Uterus (tissue), 2 donors: ENCODE data around the gene DAD1.

Experiments used
- POLR2A ChIP-seq, 2 donors: fragments of 450-650 bp; IDR thresholded peaks; one replicate each; pipeline ENCODE4 v1.6.1; 2016; ENCODE audit warnings: antibody characterized with exemption in 2 of 2, mild to moderate bottlenecking in 1 of 2, moderate library complexity in 1 of 2
- TF ChIP-seq, protein P1 (sequence below), 4 experiments: fragments of 200-600 bp in 2 of 4; fragments of 450-650 bp in 2 of 4; sonication (generic) in 2 of 4; IDR thresholded peaks; one replicate each; pipeline ENCODE4 v1.5.1; 2016 to 2019; ENCODE audit warnings: antibody characterized with exemption in 4 of 4, mild to moderate bottlenecking in 2 of 4, moderate library complexity in 1 of 4

- TF ChIP-seq, protein P1, sequence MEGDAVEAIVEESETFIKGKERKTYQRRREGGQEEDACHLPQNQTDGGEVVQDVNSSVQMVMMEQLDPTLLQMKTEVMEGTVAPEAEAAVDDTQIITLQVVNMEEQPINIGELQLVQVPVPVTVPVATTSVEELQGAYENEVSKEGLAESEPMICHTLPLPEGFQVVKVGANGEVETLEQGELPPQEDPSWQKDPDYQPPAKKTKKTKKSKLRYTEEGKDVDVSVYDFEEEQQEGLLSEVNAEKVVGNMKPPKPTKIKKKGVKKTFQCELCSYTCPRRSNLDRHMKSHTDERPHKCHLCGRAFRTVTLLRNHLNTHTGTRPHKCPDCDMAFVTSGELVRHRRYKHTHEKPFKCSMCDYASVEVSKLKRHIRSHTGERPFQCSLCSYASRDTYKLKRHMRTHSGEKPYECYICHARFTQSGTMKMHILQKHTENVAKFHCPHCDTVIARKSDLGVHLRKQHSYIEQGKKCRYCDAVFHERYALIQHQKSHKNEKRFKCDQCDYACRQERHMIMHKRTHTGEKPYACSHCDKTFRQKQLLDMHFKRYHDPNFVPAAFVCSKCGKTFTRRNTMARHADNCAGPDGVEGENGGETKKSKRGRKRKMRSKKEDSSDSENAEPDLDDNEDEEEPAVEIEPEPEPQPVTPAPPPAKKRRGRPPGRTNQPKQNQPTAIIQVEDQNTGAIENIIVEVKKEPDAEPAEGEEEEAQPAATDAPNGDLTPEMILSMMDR (IDR thresholded peaks at IDR 0.05): no peak
- no peak for TF ChIP-seq POLR2A (IDR thresholded peaks at IDR 0.05)
These were observed 47.3 kb downstream of the DAD1 start for GRCh38 chr14:22541721-22542120.
